HG02970 (cell line): ENCODE results near the gene CCR5AS.

Experiments
- ATAC-seq: cut with Tn5 transposase; IDR thresholded peaks from one replicate; pipeline ENCODE4 v1.9.1; 2021; ENCODE audit warnings: mild to moderate bottlenecking, moderate library complexity, moderate number of reproducible peaks; ENCODE audit not compliant: unreplicated experiment, low FRiP score

Gene CCR5AS

GRCh38 chr3:46321461-46322104 is 85.3 kb downstream of the CCR5AS start:
- ATAC-seq: no peak

GRCh38 chr3:46318207-46318927 is 88.5 kb downstream of the CCR5AS start:
- ATAC-seq: no peak

- ATAC-seq: no peak
Measured at GRCh38 chr3:46316206-46316605, 90.7 kb downstream of the CCR5AS start.

- ATAC-seq: no peak
Measured at GRCh38 chr3:46314517-46314916, 92.3 kb downstream of the CCR5AS start.
